Gastroesophageal sphincter (tissue), 3 donors: Measurements from ENCODE around the gene PTGR1.

Source experiments
- POLR2AphosphoS5 ChIP-seq: sonication (generic); formaldehyde crosslinking; IDR thresholded peaks from one replicate; pipeline ENCODE4 v1.6.1; 2017; ENCODE audit warnings: antibody characterized with exemption
- TF ChIP-seq, protein P1 (sequence below), 4 experiments: fragments of 200-600 bp in 2 of 4; fragments of 450-650 bp in 2 of 4; sonication (generic) in 1 of 4; IDR thresholded peaks; one replicate each; pipeline ENCODE4 v1.5.1; 2017 to 2019; ENCODE audit warnings: antibody characterized with exemption in 4 of 4, mild to moderate bottlenecking in 2 of 4, moderate library complexity in 2 of 4

DNA sequence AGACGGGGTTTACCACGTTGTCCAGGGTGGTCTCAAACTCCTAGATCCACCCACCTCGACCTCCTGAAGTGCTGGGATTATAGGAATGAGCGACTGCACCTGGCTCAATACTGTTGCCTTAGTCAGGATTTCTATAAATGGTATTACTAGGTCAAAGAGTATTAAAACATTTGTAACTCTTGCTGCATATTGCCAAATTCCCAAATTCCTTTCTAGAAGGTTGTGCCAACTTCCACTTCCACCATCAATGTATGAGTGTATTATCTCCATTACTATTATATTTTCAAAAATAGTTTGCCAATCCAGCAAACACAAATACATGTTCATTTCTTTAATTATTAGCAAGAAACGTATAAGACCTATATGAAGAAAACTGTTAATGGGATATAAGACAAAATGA is 10.6 kb downstream of the PTGR1 start:
- no peak for TF ChIP-seq POLR2AphosphoS5
- TF ChIP-seq, protein P1, sequence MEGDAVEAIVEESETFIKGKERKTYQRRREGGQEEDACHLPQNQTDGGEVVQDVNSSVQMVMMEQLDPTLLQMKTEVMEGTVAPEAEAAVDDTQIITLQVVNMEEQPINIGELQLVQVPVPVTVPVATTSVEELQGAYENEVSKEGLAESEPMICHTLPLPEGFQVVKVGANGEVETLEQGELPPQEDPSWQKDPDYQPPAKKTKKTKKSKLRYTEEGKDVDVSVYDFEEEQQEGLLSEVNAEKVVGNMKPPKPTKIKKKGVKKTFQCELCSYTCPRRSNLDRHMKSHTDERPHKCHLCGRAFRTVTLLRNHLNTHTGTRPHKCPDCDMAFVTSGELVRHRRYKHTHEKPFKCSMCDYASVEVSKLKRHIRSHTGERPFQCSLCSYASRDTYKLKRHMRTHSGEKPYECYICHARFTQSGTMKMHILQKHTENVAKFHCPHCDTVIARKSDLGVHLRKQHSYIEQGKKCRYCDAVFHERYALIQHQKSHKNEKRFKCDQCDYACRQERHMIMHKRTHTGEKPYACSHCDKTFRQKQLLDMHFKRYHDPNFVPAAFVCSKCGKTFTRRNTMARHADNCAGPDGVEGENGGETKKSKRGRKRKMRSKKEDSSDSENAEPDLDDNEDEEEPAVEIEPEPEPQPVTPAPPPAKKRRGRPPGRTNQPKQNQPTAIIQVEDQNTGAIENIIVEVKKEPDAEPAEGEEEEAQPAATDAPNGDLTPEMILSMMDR (IDR thresholded peaks at IDR 0.05): no peak
